ENCODE measurements around the gene NLRP9. TPM values are rescaled to one million over a fixed set of nuclear protein-coding genes. Genes with fewer than 3 reads are reported as not detected.

Gene NLRP9
- total RNA-seq, 4 donors from 2014 or later: not detected

GRCh38 chr19:55697069-55697440, 41.1 kb downstream of the NLRP9 start:
- Histone ChIP-seq H3K9me3 (no peaks in the 10 kb centered on the region), H3K27me3 (no peaks in the 10 kb centered on the region), H3K27ac (no peak overlapping the region), H3K36me3 (peaks cover 0 to 25% (median 8%) of the 10 kb centered on the region in 4 donors), H3K4me3 (no peak overlapping the region), H3K4me1 (peaks cover 0 to 7% (median 3%) of the 10 kb centered on the region in 4 donors)
- in situ Hi-C loops (cut with MboI; ENCODE audit: low pct_ligation_motif_present in 1 of 4, low pct_unique_long_range_greater_than_20kb in 1 of 4, low sequenced_read_pairs in 3 of 4): no loop called here
- 93% methylated on average over 12 of the region's 12 CpGs; no CpG with 5 or more reads in 1 of the 2 donors for WGBS, 2 donors (ENCODE audit: low coverage in 1 of 2)
- DNase-seq: no peak
- no peak for TF ChIP-seq POLR2A (IDR thresholded peaks at IDR 0.05)
- TF ChIP-seq, protein P1, sequence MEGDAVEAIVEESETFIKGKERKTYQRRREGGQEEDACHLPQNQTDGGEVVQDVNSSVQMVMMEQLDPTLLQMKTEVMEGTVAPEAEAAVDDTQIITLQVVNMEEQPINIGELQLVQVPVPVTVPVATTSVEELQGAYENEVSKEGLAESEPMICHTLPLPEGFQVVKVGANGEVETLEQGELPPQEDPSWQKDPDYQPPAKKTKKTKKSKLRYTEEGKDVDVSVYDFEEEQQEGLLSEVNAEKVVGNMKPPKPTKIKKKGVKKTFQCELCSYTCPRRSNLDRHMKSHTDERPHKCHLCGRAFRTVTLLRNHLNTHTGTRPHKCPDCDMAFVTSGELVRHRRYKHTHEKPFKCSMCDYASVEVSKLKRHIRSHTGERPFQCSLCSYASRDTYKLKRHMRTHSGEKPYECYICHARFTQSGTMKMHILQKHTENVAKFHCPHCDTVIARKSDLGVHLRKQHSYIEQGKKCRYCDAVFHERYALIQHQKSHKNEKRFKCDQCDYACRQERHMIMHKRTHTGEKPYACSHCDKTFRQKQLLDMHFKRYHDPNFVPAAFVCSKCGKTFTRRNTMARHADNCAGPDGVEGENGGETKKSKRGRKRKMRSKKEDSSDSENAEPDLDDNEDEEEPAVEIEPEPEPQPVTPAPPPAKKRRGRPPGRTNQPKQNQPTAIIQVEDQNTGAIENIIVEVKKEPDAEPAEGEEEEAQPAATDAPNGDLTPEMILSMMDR (IDR thresholded peaks at IDR 0.05): no peak
- no peak for TF ChIP-seq EP300 (IDR thresholded peaks at IDR 0.05; ENCODE audit: low read depth)
- TF ChIP-seq POLR2AphosphoS5 (IDR thresholded peaks at IDR 0.05): no peak
- intact Hi-C loops (cut with DNase I; ENCODE audit: low total_unique reads): no loop called here

GRCh38 chr19:55696301-55697068, 41.7 kb downstream of the NLRP9 start:
- intact Hi-C loops (cut with DNase I; ENCODE audit: low total_unique reads): no loop called here
- no peaks in the 10 kb centered on the region for H3K27me3 ChIP-seq
- no peak overlapping the region for H3K27ac ChIP-seq
- peaks cover 0 to 2% (median under 1%) of the 10 kb centered on the region in 4 donors for H3K4me1 ChIP-seq
- no peak overlapping the region for H3K4me3 ChIP-seq
- TF ChIP-seq EP300 (IDR thresholded peaks at IDR 0.05; ENCODE audit: low read depth): no peak
- no peak for TF ChIP-seq POLR2AphosphoS5 (IDR thresholded peaks at IDR 0.05)
- TF ChIP-seq, protein P1 (IDR thresholded peaks at IDR 0.05): no peak
- TF ChIP-seq POLR2A (IDR thresholded peaks at IDR 0.05): no peak
- in situ Hi-C loops (cut with MboI; ENCODE audit: low pct_ligation_motif_present in 1 of 4, low pct_unique_long_range_greater_than_20kb in 1 of 4, low sequenced_read_pairs in 3 of 4): no loop called here
- no peak for DNase-seq
- WGBS, 2 donors (ENCODE audit: low coverage in 1 of 2): 96% methylated on average over 14 of the region's 20 CpGs; no CpG with 5 or more reads in 1 of the 2 donors
- peaks cover 0 to 30% (median 10%) of the 10 kb centered on the region in 4 donors for H3K36me3 ChIP-seq
- H3K9me3 ChIP-seq: no peaks in the 10 kb centered on the region

GRCh38 chr19:55695511-55696290, 42.5 kb downstream of the NLRP9 start:
- DNase-seq: no peak
- TF ChIP-seq POLR2A (IDR thresholded peaks at IDR 0.05): no peak
- H3K36me3 ChIP-seq: peaks cover 0 to 32% (median 10%) of the 10 kb centered on the region in 4 donors
- 92% methylated on average over 23 of the region's 23 CpGs; no CpG with 5 or more reads in 1 of the 2 donors for WGBS, 2 donors (ENCODE audit: low coverage in 1 of 2)
- H3K4me3 ChIP-seq: no peak overlapping the region
- H3K9me3 ChIP-seq: no peaks in the 10 kb centered on the region
- no peaks in the 10 kb centered on the region for H3K4me1 ChIP-seq
- intact Hi-C loops (cut with DNase I; ENCODE audit: low total_unique reads) (no loop called here), in situ Hi-C loops (cut with MboI; ENCODE audit: low pct_ligation_motif_present in 1 of 4, low pct_unique_long_range_greater_than_20kb in 1 of 4, low sequenced_read_pairs in 3 of 4) (no loop called here)
- no peak overlapping the region for H3K27ac ChIP-seq
- no peaks in the 10 kb centered on the region for H3K27me3 ChIP-seq

GRCh38 chr19:55694656-55695491, 43.3 kb downstream of the NLRP9 start:
- Histone ChIP-seq H3K36me3 (peaks cover 0 to 40% (median 17%) of the 10 kb centered on the region in 4 donors), H3K4me3 (no peak overlapping the region), H3K4me1 (no peaks in the 10 kb centered on the region), H3K27me3 (no peaks in the 10 kb centered on the region), H3K9me3 (no peaks in the 10 kb centered on the region), H3K27ac (peak overlapping the region in 3 of 4 donors; percentile 19 to 55 (median 43))
- TF ChIP-seq EP300 (IDR thresholded peaks at IDR 0.05; ENCODE audit: low read depth) (no peak), POLR2AphosphoS5 (IDR thresholded peaks at IDR 0.05) (no peak), POLR2A (IDR thresholded peaks at IDR 0.05) (no peak)
- TF ChIP-seq, protein P1 (IDR thresholded peaks at IDR 0.05): no peak
- in situ Hi-C loops (cut with MboI; ENCODE audit: low pct_ligation_motif_present in 1 of 4, low pct_unique_long_range_greater_than_20kb in 1 of 4, low sequenced_read_pairs in 3 of 4): no loop called here
- 94 to 97% methylated on average over 10 to 36 of the region's 37 CpGs for WGBS, 2 donors (ENCODE audit: low coverage in 1 of 2)
- intact Hi-C loops (cut with DNase I; ENCODE audit: low total_unique reads): no loop called here
- DNase-seq: no peak

All from transverse colon (tissue), 4 donors.